Mesendoderm (in vitro differentiated cells): ENCODE results near the gene TXNDC11.

Experiments used
- DNase-seq: peaks from one replicate; pipeline ENCODE4 v3.0.0; 2013
- H2AK5ac ChIP-seq: 2 replicates; pipeline ENCODE4 v1.6.1; 2013; ENCODE audit warnings: low read length, inconsistent platforms
- H2BK120ac ChIP-seq: 2 replicates; pipeline ENCODE4 v1.6.1; 2013; ENCODE audit warnings: low read depth, mild to moderate bottlenecking, low read length, moderate library complexity, mixed read lengths
- H2BK15ac ChIP-seq: replicated peaks from 2 replicates; pipeline ENCODE4 v1.6.1; 2013; ENCODE audit warnings: low read depth, mild to moderate bottlenecking, moderate library complexity
- H2BK5ac ChIP-seq: 2 replicates; pipeline ENCODE4 v1.6.1; 2013; ENCODE audit warnings: low read length, inconsistent platforms
- H3K18ac ChIP-seq: 2 replicates; pipeline ENCODE4 v1.6.1; 2013; ENCODE audit warnings: mild to moderate bottlenecking, low read length, mixed read lengths
- H3K23ac ChIP-seq: one replicate; pipeline ENCODE4 v1.6.1; 2013; ENCODE audit warnings: low read length
- H3K27ac ChIP-seq: 2 replicates; pipeline ENCODE4 v1.5.1; 2013; ENCODE audit warnings: low read depth, mild to moderate bottlenecking, inconsistent platforms, low read length, moderate library complexity
- H3K27me3 ChIP-seq: 2 replicates; pipeline ENCODE4 v1.6.1; 2013; ENCODE audit warnings: low read length, control low read depth, mild to moderate bottlenecking, inconsistent platforms; ENCODE audit not compliant: insufficient read depth, poor library complexity
- H3K36me3 ChIP-seq: 2 replicates; pipeline ENCODE4 v1.6.1; 2013; ENCODE audit warnings: low read length, inconsistent platforms; ENCODE audit not compliant: control insufficient read depth, insufficient read depth
- H3K4ac ChIP-seq: one replicate; pipeline ENCODE4 v1.6.1; 2013; ENCODE audit warnings: low read depth, mild to moderate bottlenecking, low read length, moderate library complexity
- H3K4me1 ChIP-seq: 2 replicates; pipeline ENCODE4 v1.6.1; 2013; ENCODE audit warnings: low read depth, low read length, inconsistent platforms; ENCODE audit not compliant: control insufficient read depth
- H3K4me2 ChIP-seq: 2 replicates; pipeline ENCODE4 v1.6.1; 2013; ENCODE audit warnings: low read length
- H3K4me3 ChIP-seq: 2 replicates; pipeline ENCODE4 v1.5.1; 2013; ENCODE audit warnings: mild to moderate bottlenecking, low read length
- H3K56ac ChIP-seq: one replicate; pipeline ENCODE4 v1.6.1; 2013; ENCODE audit warnings: low read length
- H3K79me1 ChIP-seq: 2 replicates; pipeline ENCODE4 v1.6.1; 2013; ENCODE audit warnings: low read length, inconsistent platforms
- H3K79me2 ChIP-seq: 2 replicates; pipeline ENCODE4 v1.6.1; 2013; ENCODE audit warnings: mild to moderate bottlenecking, low read length; ENCODE audit not compliant: control insufficient read depth, insufficient read depth
- H3K9ac ChIP-seq: 2 replicates; pipeline ENCODE4 v1.6.1; 2013; ENCODE audit warnings: low read length, inconsistent platforms
- H4K5ac ChIP-seq: one replicate; pipeline ENCODE4 v1.6.1; 2013; ENCODE audit warnings: low read length
- H4K8ac ChIP-seq: one replicate; pipeline ENCODE4 v1.6.1; 2013; ENCODE audit warnings: low read depth, mild to moderate bottlenecking, control low read depth, low read length, moderate library complexity
- WGBS: extraction: QIAGEN DNeasy Blood & Tissue Kit; methylation state at CpG from one replicate; pipeline ENCODE4 v1.1.7; 2013; ENCODE audit warnings: low lambda C conversion rate, missing lambda C conversion rate; ENCODE audit not compliant: insufficient coverage; ENCODE audit errors: extremely low coverage; 5-methylcytosine and 5-hydroxymethylcytosine counted together

Gene TXNDC11

DNA sequence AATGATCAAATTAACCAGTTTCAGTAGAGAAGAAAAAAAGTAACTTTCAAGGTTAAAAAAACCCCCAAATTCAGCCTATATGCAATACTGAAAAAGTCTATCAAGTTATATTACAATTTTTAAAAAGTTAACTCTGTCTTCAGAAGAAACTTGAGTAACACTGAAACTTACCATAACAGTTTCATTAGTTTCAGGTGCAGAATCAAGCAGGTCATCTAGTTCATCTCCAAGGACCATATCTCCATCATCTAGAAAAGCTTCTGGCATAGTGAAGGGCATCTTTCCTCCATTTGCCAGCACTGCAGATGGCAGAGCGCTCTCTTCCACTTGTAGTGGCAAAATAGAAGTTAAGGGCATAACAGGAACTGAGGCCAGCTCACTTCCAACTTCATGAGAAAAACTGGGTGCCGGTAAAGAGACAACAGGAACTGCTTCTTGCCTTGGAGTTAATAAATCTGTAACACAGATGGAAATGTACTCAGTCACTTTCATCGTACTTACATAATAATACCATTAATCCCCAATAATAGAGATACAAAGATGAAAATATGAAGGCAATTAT is 31.5 kb upstream of the TXNDC11 start:
- Histone ChIP-seq H2BK120ac (no peak overlapping the region), H3K27ac (no peak overlapping the region), H3K79me2 (no peaks in the 10 kb centered on the region), H3K9ac (no peak overlapping the region), H2BK5ac (no peak overlapping the region), H3K27me3 (no peaks in the 10 kb centered on the region), H3K4me2 (no peak overlapping the region), H3K36me3 (peaks cover 4% of the 10 kb centered on the region), H2BK15ac (no peak overlapping the region), H3K56ac (no peak overlapping the region), H3K18ac (no peak overlapping the region), H3K23ac (no peak overlapping the region), H2AK5ac (no peak overlapping the region), H3K4me1 (no peaks in the 10 kb centered on the region), H4K8ac (no peak overlapping the region), H3K4me3 (no peak overlapping the region), H3K79me1 (no peaks in the 10 kb centered on the region), H4K5ac (no peak overlapping the region), H3K4ac (no peak overlapping the region)
- no peak for DNase-seq
- no CpG with 5 or more reads among the region's 3 CpGs for WGBS

DNA sequence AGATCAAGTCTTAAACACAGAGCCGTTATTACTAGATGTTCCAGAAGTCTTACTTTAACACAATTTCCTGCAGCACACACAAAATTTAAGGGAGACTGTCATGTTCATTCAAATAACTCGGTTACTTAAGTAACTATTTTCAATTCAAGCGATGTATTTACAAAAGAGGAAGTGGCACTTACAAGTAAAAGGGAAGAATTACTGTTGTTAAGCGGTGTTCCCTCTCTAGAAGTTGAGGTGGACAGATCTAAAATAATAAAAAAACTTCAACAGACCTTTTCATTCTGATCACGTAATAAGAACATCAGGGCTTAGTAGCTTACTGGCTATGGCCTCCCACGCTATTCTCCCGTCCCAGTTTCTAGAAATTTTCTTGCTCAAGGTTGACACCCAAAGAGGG is 26.2 kb upstream of the TXNDC11 start:
- peaks cover 4% of the 10 kb centered on the region for H3K36me3 ChIP-seq
- no peaks in the 10 kb centered on the region for H3K79me1 ChIP-seq
- H3K79me2 ChIP-seq: no peaks in the 10 kb centered on the region
- no peak overlapping the region for H4K5ac ChIP-seq
- no peak overlapping the region for H3K56ac ChIP-seq
- no CpG with 5 or more reads among the region's 7 CpGs for WGBS
- no peak overlapping the region for H3K4ac ChIP-seq
- H2AK5ac ChIP-seq: no peak overlapping the region
- no peak overlapping the region for H2BK5ac ChIP-seq
- no peaks in the 10 kb centered on the region for H3K4me1 ChIP-seq
- no peak overlapping the region for H3K23ac ChIP-seq
- no peak for DNase-seq
- no peak overlapping the region for H4K8ac ChIP-seq
- no peak overlapping the region for H3K9ac ChIP-seq
- H3K27me3 ChIP-seq: no peaks in the 10 kb centered on the region
- H3K4me2 ChIP-seq: no peak overlapping the region
- H2BK15ac ChIP-seq: no peak overlapping the region
- H3K4me3 ChIP-seq: no peak overlapping the region
- no peak overlapping the region for H3K27ac ChIP-seq
- no peak overlapping the region for H3K18ac ChIP-seq
- H2BK120ac ChIP-seq: no peak overlapping the region

DNA sequence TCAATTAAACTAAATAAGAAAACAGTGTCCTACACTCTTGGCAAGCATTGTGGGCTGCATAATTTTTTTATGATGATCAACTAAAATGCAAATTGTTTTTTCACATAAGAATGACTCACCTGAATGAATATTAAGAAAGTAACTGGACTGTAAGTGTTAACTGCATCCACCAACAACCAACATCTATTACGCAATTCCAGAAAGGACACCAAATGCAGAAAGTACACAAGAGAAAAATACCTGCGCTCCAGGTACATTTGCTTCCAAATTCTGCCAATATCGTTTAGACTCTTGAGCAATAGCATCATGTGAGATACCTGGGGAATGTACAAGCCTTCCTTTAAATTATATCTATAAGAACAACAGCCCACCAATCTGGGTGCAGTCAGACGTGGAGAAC is 19.8 kb upstream of the TXNDC11 start:
- WGBS: no CpG with 5 or more reads among the region's 4 CpGs
- H3K56ac ChIP-seq: no peak overlapping the region
- H2BK5ac ChIP-seq: no peak overlapping the region
- no peak overlapping the region for H2BK120ac ChIP-seq
- no peak overlapping the region for H2AK5ac ChIP-seq
- no peak overlapping the region for H2BK15ac ChIP-seq
- H4K8ac ChIP-seq: no peak overlapping the region
- no peak overlapping the region for H3K4me3 ChIP-seq
- H3K27ac ChIP-seq: no peak overlapping the region
- H3K4me2 ChIP-seq: no peak overlapping the region
- H3K79me1 ChIP-seq: no peaks in the 10 kb centered on the region
- no peak overlapping the region for H3K9ac ChIP-seq
- H3K27me3 ChIP-seq: no peaks in the 10 kb centered on the region
- H3K79me2 ChIP-seq: no peaks in the 10 kb centered on the region
- H4K5ac ChIP-seq: no peak overlapping the region
- H3K23ac ChIP-seq: no peak overlapping the region
- H3K4me1 ChIP-seq: no peaks in the 10 kb centered on the region
- H3K4ac ChIP-seq: no peak overlapping the region
- H3K18ac ChIP-seq: no peak overlapping the region
- DNase-seq: no peak
- H3K36me3 ChIP-seq: peaks cover 14% of the 10 kb centered on the region

DNA sequence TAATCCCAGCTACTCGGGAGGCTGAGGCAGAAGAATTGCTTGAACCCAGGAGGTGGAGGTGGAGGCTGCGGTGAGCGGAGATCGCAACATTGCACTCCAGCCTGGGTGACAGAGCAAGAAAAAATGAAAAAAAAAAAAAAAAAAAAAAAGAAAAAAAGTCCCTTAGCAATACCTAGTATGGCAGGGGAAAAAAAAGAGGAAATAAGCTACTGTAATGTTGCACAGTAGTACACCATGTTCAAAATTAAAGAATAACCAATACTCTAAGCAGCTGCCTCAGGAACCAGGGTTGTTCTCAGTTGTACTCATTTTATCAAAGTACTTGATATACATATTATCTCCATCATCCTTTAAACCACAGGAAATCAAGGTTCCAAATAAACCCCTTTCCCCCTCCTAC is 17.3 kb upstream of the TXNDC11 start:
- H3K4me3 ChIP-seq: no peak overlapping the region
- H3K79me1 ChIP-seq: no peaks in the 10 kb centered on the region
- no peak overlapping the region for H3K23ac ChIP-seq
- DNase-seq: no peak
- H2BK120ac ChIP-seq: no peak overlapping the region
- no CpG with 5 or more reads among the region's 4 CpGs for WGBS
- H2AK5ac ChIP-seq: no peak overlapping the region
- no peak overlapping the region for H3K27ac ChIP-seq
- H3K4ac ChIP-seq: no peak overlapping the region
- peaks cover 18% of the 10 kb centered on the region for H3K36me3 ChIP-seq
- H2BK15ac ChIP-seq: no peak overlapping the region
- no peak overlapping the region for H3K56ac ChIP-seq
- no peak overlapping the region for H3K4me2 ChIP-seq
- no peak overlapping the region for H3K18ac ChIP-seq
- no peak overlapping the region for H3K9ac ChIP-seq
- no peaks in the 10 kb centered on the region for H3K27me3 ChIP-seq
- H3K4me1 ChIP-seq: no peaks in the 10 kb centered on the region
- no peak overlapping the region for H2BK5ac ChIP-seq
- no peak overlapping the region for H4K8ac ChIP-seq
- no peaks in the 10 kb centered on the region for H3K79me2 ChIP-seq
- no peak overlapping the region for H4K5ac ChIP-seq

DNA sequence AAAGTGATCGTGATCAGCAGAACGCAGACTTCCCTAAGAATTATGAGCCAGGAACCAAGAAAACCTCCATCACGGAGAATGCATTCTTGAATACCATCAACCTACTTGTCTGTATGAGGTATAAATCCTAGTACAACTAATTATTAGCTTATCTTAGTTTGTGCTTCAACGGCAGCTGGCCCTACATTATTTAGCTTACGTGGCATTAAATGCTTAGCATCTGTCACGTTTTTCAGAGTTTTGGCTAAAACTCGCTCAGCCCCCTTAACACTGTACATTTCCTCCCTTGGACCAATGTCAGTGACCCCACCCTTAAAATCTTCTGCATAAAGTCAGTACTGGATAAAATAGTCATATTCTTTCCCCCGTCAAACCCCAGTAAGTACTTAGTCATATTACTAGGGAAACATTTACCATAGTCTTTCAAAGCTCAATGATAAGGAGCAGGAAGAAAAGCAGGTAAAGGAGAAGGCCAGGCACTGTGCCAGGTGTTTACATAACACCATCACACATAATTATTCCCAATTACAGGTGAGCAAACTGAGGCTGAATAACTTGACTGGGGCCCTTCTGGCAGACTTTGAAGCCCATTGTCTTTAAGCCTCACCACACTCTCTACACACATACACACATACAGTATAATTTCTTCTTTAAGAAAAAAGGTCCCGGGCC is 16.6 kb upstream of the TXNDC11 start:
- Histone ChIP-seq H3K56ac (no peak overlapping the region), H3K27ac (no peak overlapping the region), H2AK5ac (no peak overlapping the region), H3K18ac (no peak overlapping the region), H2BK120ac (no peak overlapping the region), H3K4ac (no peak overlapping the region), H3K4me3 (no peak overlapping the region), H3K9ac (no peak overlapping the region), H3K4me2 (no peak overlapping the region), H2BK15ac (no peak overlapping the region), H4K5ac (no peak overlapping the region), H4K8ac (no peak overlapping the region), H3K79me1 (no peaks in the 10 kb centered on the region), H3K27me3 (no peaks in the 10 kb centered on the region), H3K36me3 (peaks cover 18% of the 10 kb centered on the region), H3K79me2 (no peaks in the 10 kb centered on the region), H3K23ac (no peak overlapping the region), H2BK5ac (no peak overlapping the region), H3K4me1 (no peaks in the 10 kb centered on the region)
- no CpG with 5 or more reads among the region's 9 CpGs for WGBS
- DNase-seq: no peak
